Measurements from ENCODE around the gene TEKTIP1.

TEKTIP1 gene

GRCh38 chr19:3570606-3571011, 31.6 kb downstream of the TEKTIP1 start:
- Histone ChIP-seq H3K4me3 (ENCODE audit: low read length) (no peak overlapping the region), H2AFZ (ENCODE audit: low read depth, low read length) (no peak overlapping the region), H4K20me1 (ENCODE audit: insufficient read depth, low read length) (peaks cover 5% of the 10 kb centered on the region; the same call in 1 of the 2 replicates), H3K9me3 (ENCODE audit: insufficient read depth, low read length) (no peaks in the 10 kb centered on the region), H3K27ac (ENCODE audit: low read length) (no peak overlapping the region), H3K4me1 (ENCODE audit: low read length) (peaks cover 10% of the 10 kb centered on the region), H3K79me2 (ENCODE audit: low read length) (peaks cover 8% of the 10 kb centered on the region; the same call in 1 of the 2 replicates), H3K27me3 (ENCODE audit: low read depth, low read length) (no peaks in the 10 kb centered on the region), H3K9ac (ENCODE audit: low read length) (no peak overlapping the region), H3K36me3 (replicated peaks; ENCODE audit: low read depth, low read length) (peaks cover 4% of the 10 kb centered on the region), H3K4me2 (ENCODE audit: low read length) (no peak overlapping the region)
- TF ChIP-seq EZH2phosphoT487 (IDR thresholded peaks at IDR 0.05; ENCODE audit: low read depth) (no peak), CTCF (IDR thresholded peaks at IDR 0.05; ENCODE audit: low read depth, low read length) (no peak)

- Histone ChIP-seq H3K27ac (ENCODE audit: low read length) (no peak overlapping the region), H3K36me3 (replicated peaks; ENCODE audit: low read depth, low read length) (peaks cover 11% of the 10 kb centered on the region), H3K9me3 (ENCODE audit: insufficient read depth, low read length) (no peaks in the 10 kb centered on the region), H3K79me2 (ENCODE audit: low read length) (peaks cover 8% of the 10 kb centered on the region; the same call in 1 of the 2 replicates), H2AFZ (ENCODE audit: low read depth, low read length) (peak overlapping the region; percentile 98), H3K9ac (ENCODE audit: low read length) (peak overlapping the region; percentile 70), H4K20me1 (ENCODE audit: insufficient read depth, low read length) (peaks cover 5% of the 10 kb centered on the region; the same call in 1 of the 2 replicates), H3K4me3 (ENCODE audit: low read length) (peak overlapping the region; percentile 93), H3K4me2 (ENCODE audit: low read length) (peak overlapping the region; percentile 100), H3K27me3 (ENCODE audit: low read depth, low read length) (no peaks in the 10 kb centered on the region), H3K4me1 (ENCODE audit: low read length) (peaks cover 10% of the 10 kb centered on the region)
- no peak for TF ChIP-seq EZH2phosphoT487 (IDR thresholded peaks at IDR 0.05; ENCODE audit: low read depth)
- TF ChIP-seq CTCF (IDR thresholded peaks at IDR 0.05; ENCODE audit: low read depth, low read length) = no peak
Observed at GRCh38 chr19:3572132-3572854, 33.3 kb downstream of the TEKTIP1 start.

- Histone ChIP-seq H3K27ac (ENCODE audit: low read length) (no peak within 1 kb of the TSS), H3K4me3 (ENCODE audit: low read length) (peak within 1 kb of the TSS; percentile 93), H3K4me2 (ENCODE audit: low read length) (peak within 1 kb of the TSS; percentile 100), H3K27me3 (ENCODE audit: low read depth, low read length) (no peaks in the 10 kb centered on the region), H3K4me1 (ENCODE audit: low read length) (peaks cover 10% of the 10 kb centered on the region), H3K9ac (ENCODE audit: low read length) (peak within 1 kb of the TSS; percentile 70), H3K9me3 (ENCODE audit: insufficient read depth, low read length) (no peaks in the 10 kb centered on the region), H4K20me1 (ENCODE audit: insufficient read depth, low read length) (peaks cover 5% of the 10 kb centered on the region; the same call in 1 of the 2 replicates), H3K36me3 (replicated peaks; ENCODE audit: low read depth, low read length) (peaks cover 11% of the 10 kb centered on the region), H3K79me2 (ENCODE audit: low read length) (peaks cover 8% of the 10 kb centered on the region; the same call in 1 of the 2 replicates), H2AFZ (ENCODE audit: low read depth, low read length) (peak within 1 kb of the TSS; percentile 98)
- TF ChIP-seq EZH2phosphoT487 (IDR thresholded peaks at IDR 0.05; ENCODE audit: low read depth) = no peak
- no peak for TF ChIP-seq CTCF (IDR thresholded peaks at IDR 0.05; ENCODE audit: low read depth, low read length)
Observed at GRCh38 chr19:3572855-3573161, 33.8 kb downstream of the TEKTIP1 start, which contains the start of gene HMG20B. TSS of gene HMG20B (plus strand) at chr19:3572944. CDS start at chr19:3573310, 366 bp downstream.

- peak overlapping the region; percentile 91 for H3K4me3 ChIP-seq (ENCODE audit: low read length)
- peaks cover 11% of the 10 kb centered on the region for H3K36me3 ChIP-seq (replicated peaks; ENCODE audit: low read depth, low read length)
- H3K4me1 ChIP-seq (ENCODE audit: low read length) = peaks cover 10% of the 10 kb centered on the region
- H3K9ac ChIP-seq (ENCODE audit: low read length) = peak overlapping the region; percentile 69
- no peak overlapping the region for H2AFZ ChIP-seq (ENCODE audit: low read depth, low read length)
- no peaks in the 10 kb centered on the region for H3K9me3 ChIP-seq (ENCODE audit: insufficient read depth, low read length)
- H3K27me3 ChIP-seq (ENCODE audit: low read depth, low read length) = no peaks in the 10 kb centered on the region
- H3K79me2 ChIP-seq (ENCODE audit: low read length) = peaks cover 8% of the 10 kb centered on the region; the same call in 1 of the 2 replicates
- peaks cover 5% of the 10 kb centered on the region; the same call in 1 of the 2 replicates for H4K20me1 ChIP-seq (ENCODE audit: insufficient read depth, low read length)
- H3K27ac ChIP-seq (ENCODE audit: low read length) = no peak overlapping the region
- TF ChIP-seq CTCF (IDR thresholded peaks at IDR 0.05; ENCODE audit: low read depth, low read length) (no peak), EZH2phosphoT487 (IDR thresholded peaks at IDR 0.05; ENCODE audit: low read depth) (no peak)
- H3K4me2 ChIP-seq (ENCODE audit: low read length) = peak overlapping the region; percentile 91
Observed at GRCh38 chr19:3573162-3573857, 34.3 kb downstream of the TEKTIP1 start.
